GM23338 (cell line): ENCODE results near the gene RCSD1. TPM values are rescaled to one million over a fixed set of nuclear protein-coding genes. Genes with fewer than 3 reads are reported as not detected.

ENCODE experiments used
- ATAC-seq: fragments of 200-7000 bp; cut with Tn5 transposase; 3 replicates; pipeline ENCODE4 v1.9.1; 2020
- DNase-seq: peaks from one replicate; pipeline ENCODE4 v3.0.0-alpha.2; 2015; ENCODE audit warnings: low spot score
- H2AFZ ChIP-seq: fragments of 200-600 bp; sonication (generic); 2 replicates; pipeline ENCODE4 v1.8.0; 2016; ENCODE audit warnings: antibody characterized with exemption, mild to moderate bottlenecking, moderate library complexity
- H3F3A ChIP-seq: fragments of 200-600 bp; sonication (generic); replicated peaks from 2 replicates; pipeline ENCODE4 v1.8.0; 2017; ENCODE audit warnings: antibody characterized with exemption, mixed run types, low read depth
- H3K27ac ChIP-seq: fragments of 200-600 bp; sonication (generic); 2 replicates; pipeline ENCODE4 v1.6.1; 2016; ENCODE audit warnings: low read depth
- H3K27me3 ChIP-seq: fragments of 200-600 bp; sonication (generic); 2 replicates; pipeline ENCODE4 v1.8.0; 2016; ENCODE audit warnings: mild to moderate bottlenecking, mixed run types, moderate library complexity; ENCODE audit not compliant: insufficient read depth
- H3K36me3 ChIP-seq: fragments of 200-600 bp; sonication (generic); 2 replicates; pipeline ENCODE4 v1.8.0; 2016; ENCODE audit warnings: mild to moderate bottlenecking; ENCODE audit not compliant: insufficient read depth
- H3K4me1 ChIP-seq: fragments of 200-600 bp; sonication (generic); 2 replicates; pipeline ENCODE4 v1.8.0; 2016; ENCODE audit warnings: mild to moderate bottlenecking, moderate library complexity; ENCODE audit not compliant: insufficient read depth
- H3K4me2 ChIP-seq: fragments of 200-600 bp; sonication (generic); 2 replicates; pipeline ENCODE4 v1.7.1; 2017; ENCODE audit warnings: mixed run types
- H3K4me3 ChIP-seq: fragments of 200-600 bp; sonication (generic); 2 replicates; pipeline ENCODE4 v1.6.1; 2016; ENCODE audit warnings: mixed run types
- H3K79me2 ChIP-seq: fragments of 200-600 bp; sonication (generic); replicated peaks from 2 replicates; pipeline ENCODE4 v1.8.0; 2017; ENCODE audit warnings: mild to moderate bottlenecking; ENCODE audit not compliant: insufficient read depth
- H3K9me2 ChIP-seq: fragments of 200-600 bp; sonication (generic); 2 replicates; pipeline ENCODE4 v1.8.0; 2017; ENCODE audit not compliant: insufficient read depth
- H4K20me1 ChIP-seq: fragments of 200-600 bp; sonication (generic); replicated peaks from 2 replicates; pipeline ENCODE4 v1.8.0; 2017; ENCODE audit warnings: mild to moderate bottlenecking; ENCODE audit not compliant: insufficient read depth
- H3K27ac Mint-ChIP-seq: 2 replicates; pipeline ENCODE4 v1.8.0; 2020; ENCODE audit warnings: inconsistent platforms, mild to moderate bottlenecking, moderate library complexity, mixed read lengths
- H3K27me3 Mint-ChIP-seq: 3 replicates; pipeline ENCODE4 v1.8.0; 2022; ENCODE audit warnings: low read depth, mild to moderate bottlenecking, moderate library complexity, mixed read lengths, inconsistent platforms; ENCODE audit not compliant: insufficient read depth, poor library complexity
- H3K36me3 Mint-ChIP-seq: 3 replicates; pipeline ENCODE4 v1.8.0; 2021; ENCODE audit warnings: low read depth, mild to moderate bottlenecking, inconsistent platforms, moderate library complexity, mixed read lengths
- H3K4me1 Mint-ChIP-seq: 3 replicates; pipeline ENCODE4 v1.8.0; 2020; ENCODE audit warnings: mild to moderate bottlenecking, inconsistent platforms, mixed read lengths
- H3K4me3 Mint-ChIP-seq: 3 replicates; pipeline ENCODE4 v1.8.0; 2021; ENCODE audit warnings: moderate library complexity, mild to moderate bottlenecking, inconsistent platforms, mixed read lengths
- H3K9me3 Mint-ChIP-seq: 3 replicates; pipeline ENCODE4 v1.8.0; 2020; ENCODE audit warnings: moderate library complexity, mild to moderate bottlenecking, inconsistent platforms, mixed read lengths
- NANOG ChIP-seq: IDR thresholded peaks from 2 replicates; pipeline ENCODE4 v1.6.1; 2016; ENCODE audit warnings: antibody characterized with exemption, borderline replicate concordance
- POLR2AphosphoS5 ChIP-seq: IDR thresholded peaks from 2 replicates; pipeline ENCODE4 v1.6.1; 2016; ENCODE audit warnings: antibody characterized with exemption, low read depth
- STAT1 ChIP-seq: IDR thresholded peaks from one replicate; pipeline ENCODE4 v1.6.1; 2016; ENCODE audit warnings: antibody characterized with exemption; ENCODE audit not compliant: unreplicated experiment
- polyA plus RNA-seq: library from polyadenylated mRNA; unstranded; fragments of >200 nt; fragmentation: Nextera tagmentation; extraction: Ambion mirVana; gene quantifications from 2 replicates; pipeline ENCODE4 v1.2.1, GENCODE V29; 2016
- total RNA-seq: library from RNA; depleted of rRNA; stranded (reverse); fragments of >200 nt; shearing (Covaris generic); gene quantifications from 2 replicates; pipeline ENCODE4 v1.2.3, GENCODE V29; 2014
- TF ChIP-seq, protein P1 (sequence below): IDR thresholded peaks from 2 replicates; pipeline ENCODE4 v1.6.1; 2016; ENCODE audit warnings: antibody characterized with exemption
- TF ChIP-seq, protein P2 (sequence below): fragments of 250-450 bp; sonication (Bioruptor Pico); IDR thresholded peaks from 2 replicates; pipeline ENCODE4 v1.5.0; 2020; ENCODE audit warnings: mild to moderate bottlenecking, moderate library complexity

RCSD1 gene
- total and polyA plus RNA-seq, 2 experiments from 2014 or later: 0.18 to 0.73 TPM

DNA sequence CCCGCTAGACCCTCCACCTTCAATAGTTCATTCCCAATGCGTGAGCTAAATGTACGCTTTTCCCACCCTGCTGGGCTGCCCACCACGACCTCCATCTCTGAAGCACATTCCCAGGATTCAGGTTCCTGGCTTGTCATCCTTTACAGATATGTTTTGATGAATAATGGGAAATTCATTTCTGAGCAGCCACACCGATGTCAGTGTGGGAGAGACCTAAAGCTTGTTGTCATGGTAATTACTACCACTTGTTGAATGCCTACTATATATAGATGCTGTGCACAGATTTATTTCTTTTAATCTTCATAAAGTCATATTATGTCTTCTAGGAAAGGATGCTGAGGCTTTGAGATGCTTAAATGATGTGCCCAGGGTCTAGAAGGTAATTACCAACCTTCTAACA, 8.0 kb downstream of the RCSD1 start (continued):
- TF ChIP-seq, protein P1, sequence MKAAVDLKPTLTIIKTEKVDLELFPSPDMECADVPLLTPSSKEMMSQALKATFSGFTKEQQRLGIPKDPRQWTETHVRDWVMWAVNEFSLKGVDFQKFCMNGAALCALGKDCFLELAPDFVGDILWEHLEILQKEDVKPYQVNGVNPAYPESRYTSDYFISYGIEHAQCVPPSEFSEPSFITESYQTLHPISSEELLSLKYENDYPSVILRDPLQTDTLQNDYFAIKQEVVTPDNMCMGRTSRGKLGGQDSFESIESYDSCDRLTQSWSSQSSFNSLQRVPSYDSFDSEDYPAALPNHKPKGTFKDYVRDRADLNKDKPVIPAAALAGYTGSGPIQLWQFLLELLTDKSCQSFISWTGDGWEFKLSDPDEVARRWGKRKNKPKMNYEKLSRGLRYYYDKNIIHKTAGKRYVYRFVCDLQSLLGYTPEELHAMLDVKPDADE: no peak

DNA sequence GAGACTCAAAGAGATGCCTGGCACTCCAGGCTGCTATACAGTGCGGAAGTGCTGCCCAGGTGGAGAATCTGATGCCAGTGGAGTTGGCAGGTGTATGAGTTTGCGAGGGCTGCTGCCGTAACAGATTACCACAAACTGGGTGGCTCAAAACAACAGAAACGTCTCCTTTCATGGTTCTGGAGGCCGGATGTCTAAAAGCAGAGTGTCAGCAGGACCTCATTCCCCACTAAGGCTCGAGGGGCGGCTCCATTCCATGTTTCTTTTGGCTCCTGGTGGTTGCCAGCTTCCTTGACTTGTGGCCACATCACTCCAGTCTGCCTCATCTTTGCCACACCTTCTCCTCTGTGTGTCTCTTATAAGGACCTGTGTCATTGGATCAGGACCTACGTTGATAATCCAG, 10.0 kb downstream of the RCSD1 start:
- Histone ChIP-seq H3K27ac (no peak overlapping the region), H3F3A (no peaks in the 10 kb centered on the region), H3K4me3 (no peak overlapping the region), H3K27me3 (peaks cover 13% of the 10 kb centered on the region), H4K20me1 (no peaks in the 10 kb centered on the region), H3K79me2 (no peaks in the 10 kb centered on the region), H3K36me3 (no peaks in the 10 kb centered on the region), H2AFZ (no peak overlapping the region), H3K4me1 (peaks cover 10% of the 10 kb centered on the region), H3K4me2 (no peak overlapping the region), H3K9me2 (no peaks in the 10 kb centered on the region)
- Mint-ChIP-seq H3K4me1 (peaks cover 13% of the 10 kb centered on the region), H3K27ac (no peak overlapping the region), H3K4me3 (no peak overlapping the region), H3K9me3 (no peaks in the 10 kb centered on the region), H3K27me3 (peaks cover 7% of the 10 kb centered on the region), H3K36me3 (no peaks in the 10 kb centered on the region)
- TF ChIP-seq STAT1 (no peak), NANOG (no peak), POLR2AphosphoS5 (no peak)
- TF ChIP-seq, protein P1: no peak
- TF ChIP-seq, protein P2, sequence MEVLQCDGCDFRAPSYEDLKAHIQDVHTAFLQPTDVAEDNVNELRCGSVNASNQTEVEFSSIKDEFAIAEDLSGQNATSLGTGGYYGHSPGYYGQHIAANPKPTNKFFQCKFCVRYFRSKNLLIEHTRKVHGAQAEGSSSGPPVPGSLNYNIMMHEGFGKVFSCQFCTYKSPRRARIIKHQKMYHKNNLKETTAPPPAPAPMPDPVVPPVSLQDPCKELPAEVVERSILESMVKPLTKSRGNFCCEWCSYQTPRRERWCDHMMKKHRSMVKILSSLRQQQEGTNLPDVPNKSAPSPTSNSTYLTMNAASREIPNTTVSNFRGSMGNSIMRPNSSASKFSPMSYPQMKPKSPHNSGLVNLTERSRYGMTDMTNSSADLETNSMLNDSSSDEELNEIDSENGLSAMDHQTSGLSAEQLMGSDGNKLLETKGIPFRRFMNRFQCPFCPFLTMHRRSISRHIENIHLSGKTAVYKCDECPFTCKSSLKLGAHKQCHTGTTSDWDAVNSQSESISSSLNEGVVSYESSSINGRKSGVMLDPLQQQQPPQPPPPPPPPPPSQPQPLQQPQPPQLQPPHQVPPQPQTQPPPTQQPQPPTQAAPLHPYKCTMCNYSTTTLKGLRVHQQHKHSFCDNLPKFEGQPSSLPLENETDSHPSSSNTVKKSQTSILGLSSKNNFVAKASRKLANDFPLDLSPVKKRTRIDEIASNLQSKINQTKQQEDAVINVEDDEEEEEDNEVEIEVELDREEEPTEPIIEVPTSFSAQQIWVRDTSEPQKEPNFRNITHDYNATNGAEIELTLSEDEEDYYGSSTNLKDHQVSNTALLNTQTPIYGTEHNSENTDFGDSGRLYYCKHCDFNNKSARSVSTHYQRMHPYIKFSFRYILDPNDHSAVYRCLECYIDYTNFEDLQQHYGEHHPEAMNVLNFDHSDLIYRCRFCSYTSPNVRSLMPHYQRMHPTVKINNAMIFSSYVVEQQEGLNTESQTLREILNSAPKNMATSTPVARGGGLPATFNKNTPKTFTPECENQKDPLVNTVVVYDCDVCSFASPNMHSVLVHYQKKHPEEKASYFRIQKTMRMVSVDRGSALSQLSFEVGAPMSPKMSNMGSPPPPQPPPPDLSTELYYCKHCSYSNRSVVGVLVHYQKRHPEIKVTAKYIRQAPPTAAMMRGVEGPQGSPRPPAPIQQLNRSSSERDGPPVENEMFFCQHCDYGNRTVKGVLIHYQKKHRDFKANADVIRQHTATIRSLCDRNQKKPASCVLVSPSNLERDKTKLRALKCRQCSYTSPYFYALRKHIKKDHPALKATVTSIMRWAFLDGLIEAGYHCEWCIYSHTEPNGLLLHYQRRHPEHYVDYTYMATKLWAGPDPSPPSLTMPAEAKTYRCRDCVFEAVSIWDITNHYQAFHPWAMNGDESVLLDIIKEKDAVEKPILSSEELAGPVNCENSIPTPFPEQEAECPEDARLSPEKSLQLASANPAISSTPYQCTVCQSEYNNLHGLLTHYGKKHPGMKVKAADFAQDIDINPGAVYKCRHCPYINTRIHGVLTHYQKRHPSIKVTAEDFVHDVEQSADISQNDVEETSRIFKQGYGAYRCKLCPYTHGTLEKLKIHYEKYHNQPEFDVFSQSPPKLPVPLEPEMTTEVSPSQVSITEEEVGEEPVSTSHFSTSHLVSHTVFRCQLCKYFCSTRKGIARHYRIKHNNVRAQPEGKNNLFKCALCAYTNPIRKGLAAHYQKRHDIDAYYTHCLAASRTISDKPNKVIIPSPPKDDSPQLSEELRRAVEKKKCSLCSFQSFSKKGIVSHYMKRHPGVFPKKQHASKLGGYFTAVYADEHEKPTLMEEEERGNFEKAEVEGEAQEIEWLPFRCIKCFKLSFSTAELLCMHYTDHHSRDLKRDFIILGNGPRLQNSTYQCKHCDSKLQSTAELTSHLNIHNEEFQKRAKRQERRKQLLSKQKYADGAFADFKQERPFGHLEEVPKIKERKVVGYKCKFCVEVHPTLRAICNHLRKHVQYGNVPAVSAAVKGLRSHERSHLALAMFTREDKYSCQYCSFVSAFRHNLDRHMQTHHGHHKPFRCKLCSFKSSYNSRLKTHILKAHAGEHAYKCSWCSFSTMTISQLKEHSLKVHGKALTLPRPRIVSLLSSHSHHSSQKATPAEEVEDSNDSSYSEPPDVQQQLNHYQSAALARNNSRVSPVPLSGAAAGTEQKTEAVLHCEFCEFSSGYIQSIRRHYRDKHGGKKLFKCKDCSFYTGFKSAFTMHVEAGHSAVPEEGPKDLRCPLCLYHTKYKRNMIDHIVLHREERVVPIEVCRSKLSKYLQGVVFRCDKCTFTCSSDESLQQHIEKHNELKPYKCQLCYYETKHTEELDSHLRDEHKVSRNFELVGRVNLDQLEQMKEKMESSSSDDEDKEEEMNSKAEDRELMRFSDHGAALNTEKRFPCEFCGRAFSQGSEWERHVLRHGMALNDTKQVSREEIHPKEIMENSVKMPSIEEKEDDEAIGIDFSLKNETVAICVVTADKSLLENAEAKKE (CRISPR knock-in tag): no peak
- no peak for ATAC-seq
- no peak for DNase-seq
